Activated CD8-positive, alpha-beta memory T cell treated with anti-CD3 and anti-CD28 coated beads, Interleukin-2, amount 10 ng/mL, durations not matched to agents 7 days and 5 days (primary cell): Measurements from ENCODE around the gene YPEL5. TPM values are rescaled to one million over a fixed set of nuclear protein-coding genes. Genes with fewer than 3 reads are reported as not detected.

Experiments used
- ATAC-seq: fragments of 150-1000 bp; cut with Tn5 transposase; one replicate; pipeline ENCODE4 v1.10.0; 2021; ENCODE audit warnings: moderate library complexity
- CTCF ChIA-PET: fragments of 350-600 bp; sonication (Branson Sonifier 250); formaldehyde crosslinking; loops from one replicate; lab custom pipeline; 2021; ENCODE audit warnings: antibody characterized with exemption; lab: Charles Lee
- DNase-seq: peaks from one replicate; pipeline ENCODE4 v3.0.0-alpha.2; 2020
- H3K27ac Mint-ChIP-seq: one replicate; pipeline ENCODE4 v1.8.0; 2021; ENCODE audit warnings: mild to moderate bottlenecking, mixed read lengths
- H3K27me3 Mint-ChIP-seq: one replicate; pipeline ENCODE4 v1.8.0; 2021; ENCODE audit warnings: mixed read lengths
- H3K36me3 Mint-ChIP-seq: one replicate; pipeline ENCODE4 v1.8.0; 2021; ENCODE audit warnings: mild to moderate bottlenecking, mixed read lengths
- H3K4me1 Mint-ChIP-seq: one replicate; pipeline ENCODE4 v1.8.0; 2021; ENCODE audit warnings: mixed read lengths
- H3K4me3 Mint-ChIP-seq: one replicate; pipeline ENCODE4 v1.8.0; 2021; ENCODE audit warnings: mild to moderate bottlenecking, moderate library complexity, mixed read lengths
- H3K9me3 Mint-ChIP-seq: one replicate; pipeline ENCODE4 v1.8.0; 2022; ENCODE audit warnings: low read depth, mixed read lengths
- total RNA-seq, 2 experiments: library from RNA; stranded (reverse); gene quantifications; one replicate each; pipeline ENCODE4 v1.2.3, GENCODE V29; 2021

Gene YPEL5
- total RNA-seq, 2 experiments from 2014 or later, result 24.2 to 26.5 TPM

GRCh38 chr2:30184035-30184434, 37.2 kb downstream of the YPEL5 start:
- H3K36me3 Mint-ChIP-seq, result no peaks in the 10 kb centered on the region
- ATAC-seq (no peak), DNase-seq (no peak)
- peaks cover 5% of the 10 kb centered on the region for H3K4me1 Mint-ChIP-seq
- CTCF ChIA-PET, result no interaction called here
- no peaks in the 10 kb centered on the region for H3K9me3 Mint-ChIP-seq
- peaks cover 5% of the 10 kb centered on the region for H3K27me3 Mint-ChIP-seq
- no peak overlapping the region for H3K4me3 Mint-ChIP-seq
- H3K27ac Mint-ChIP-seq, result no peak overlapping the region

GRCh38 chr2:30185178-30185577, 38.4 kb downstream of the YPEL5 start:
- no peaks in the 10 kb centered on the region for H3K9me3 Mint-ChIP-seq
- CTCF ChIA-PET, result no interaction called here
- H3K4me1 Mint-ChIP-seq, result peaks cover 5% of the 10 kb centered on the region
- no peak overlapping the region for H3K4me3 Mint-ChIP-seq
- peaks cover 5% of the 10 kb centered on the region for H3K27me3 Mint-ChIP-seq
- ATAC-seq (no peak), DNase-seq (no peak)
- H3K36me3 Mint-ChIP-seq, result no peaks in the 10 kb centered on the region
- no peak overlapping the region for H3K27ac Mint-ChIP-seq

- CTCF ChIA-PET, result interaction anchor here (0.8 to 1.0 kb wide), 2 partner anchors 23 to 523 kb away, joined by 3 to 4 read pairs; no protein-coding TSS in a partner anchor
- no peak for ATAC-seq
- Mint-ChIP-seq H3K27me3 (peaks cover 5% of the 10 kb centered on the region), H3K36me3 (no peaks in the 10 kb centered on the region), H3K27ac (no peak overlapping the region), H3K9me3 (no peaks in the 10 kb centered on the region), H3K4me3 (no peak overlapping the region), H3K4me1 (peaks cover 5% of the 10 kb centered on the region)
- DNase-seq, result no peak
Measured at GRCh38 chr2:30188292-30188691, 41.5 kb downstream of the YPEL5 start.

DNA sequence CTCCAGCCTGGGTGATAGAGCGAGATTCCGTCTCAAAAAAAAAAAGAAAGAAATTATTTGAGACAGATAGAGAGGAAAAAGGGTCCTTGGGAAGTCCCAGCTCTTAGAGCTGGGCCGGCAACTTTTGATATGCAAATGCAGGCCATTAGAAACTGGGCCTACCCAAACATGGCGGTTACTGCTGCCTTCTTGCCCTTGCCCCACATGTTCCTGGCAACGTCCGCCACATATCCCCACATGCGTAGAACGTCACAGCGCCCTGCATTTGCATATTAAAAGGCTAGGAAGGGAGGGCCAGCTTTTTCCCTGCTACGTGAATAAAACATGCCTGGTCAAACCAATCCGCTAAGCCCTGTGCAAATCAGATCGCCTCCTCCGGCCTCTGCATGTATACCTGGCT, 43.8 kb downstream of the YPEL5 start:
- Mint-ChIP-seq H3K27ac (no peak overlapping the region), H3K9me3 (no peaks in the 10 kb centered on the region), H3K4me1 (peaks cover 5% of the 10 kb centered on the region), H3K27me3 (peaks cover 2% of the 10 kb centered on the region), H3K4me3 (no peak overlapping the region), H3K36me3 (no peaks in the 10 kb centered on the region)
- CTCF ChIA-PET, result no interaction called here
- DNase-seq (no peak), ATAC-seq (no peak)

DNA sequence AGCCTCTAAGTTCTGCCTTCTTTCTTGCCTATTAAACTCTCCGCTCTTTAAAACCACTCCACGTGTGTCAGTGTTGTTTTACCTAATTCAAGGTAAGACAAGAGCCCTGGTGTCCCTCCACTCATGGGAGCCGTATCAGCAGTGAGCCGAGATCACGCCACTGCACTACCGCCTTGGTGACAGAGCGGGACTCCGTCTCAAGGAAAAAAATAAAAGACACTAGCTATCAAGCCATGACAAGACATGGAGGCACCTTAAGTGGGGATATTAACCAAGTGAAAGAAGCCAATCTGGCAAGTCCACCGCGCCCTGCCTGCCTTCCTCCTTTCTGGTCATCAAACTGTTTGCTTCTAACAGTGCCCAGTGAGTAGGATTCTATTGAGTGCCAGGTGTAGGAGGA, 44.3 kb downstream of the YPEL5 start:
- CTCF ChIA-PET, result no interaction called here
- no peaks in the 10 kb centered on the region for H3K36me3 Mint-ChIP-seq

DNA sequence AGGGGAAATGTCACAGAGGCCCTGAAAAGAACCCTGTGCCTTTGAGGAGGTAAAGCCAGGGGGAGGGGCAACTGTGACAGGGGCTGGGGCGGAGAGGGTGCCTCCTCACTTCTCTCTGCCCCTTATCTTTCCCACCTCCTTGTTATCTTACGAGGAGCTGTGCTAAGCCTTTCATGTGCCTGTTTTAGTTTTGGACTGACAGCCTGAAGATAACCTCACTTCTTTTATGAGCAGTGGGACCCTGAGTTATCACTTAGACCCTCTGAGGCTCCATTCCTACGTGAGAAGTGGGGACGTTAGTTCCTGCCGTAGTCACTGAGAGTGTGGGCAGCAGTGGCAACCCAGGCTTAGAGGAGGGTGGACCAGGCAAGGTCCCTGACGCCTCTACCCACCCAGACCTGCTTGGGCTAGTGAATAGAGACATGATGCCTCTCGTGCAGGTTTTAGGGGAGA, 45.0 kb downstream of the YPEL5 start:
- DNase-seq, result no peak
- H3K9me3 Mint-ChIP-seq, result no peaks in the 10 kb centered on the region
- no peaks in the 10 kb centered on the region for H3K36me3 Mint-ChIP-seq

More for the DNA sequence above, 44.3 kb downstream of the YPEL5 start:
- H3K27ac Mint-ChIP-seq, result no peak overlapping the region
- H3K27me3 Mint-ChIP-seq, result no peaks in the 10 kb centered on the region
- no peaks in the 10 kb centered on the region for H3K9me3 Mint-ChIP-seq
- ATAC-seq (no peak), DNase-seq (no peak)
- no peak overlapping the region for H3K4me3 Mint-ChIP-seq
- peaks cover 5% of the 10 kb centered on the region for H3K4me1 Mint-ChIP-seq

GRCh38 chr2:30192314-30192713, 45.5 kb downstream of the YPEL5 start:
- CTCF ChIA-PET, result interaction anchor here (1.7 kb wide), 1 partner anchor 519 kb away, joined by 5 read pairs; no protein-coding TSS in a partner anchor
- H3K27ac Mint-ChIP-seq, result no peak overlapping the region

More for the DNA sequence above, 45.0 kb downstream of the YPEL5 start:
- no peak overlapping the region for H3K4me3 Mint-ChIP-seq
- CTCF ChIA-PET, result interaction anchor here (1.7 kb wide), 1 partner anchor 520 kb away, joined by 5 read pairs; no protein-coding TSS in a partner anchor
- no peaks in the 10 kb centered on the region for H3K27me3 Mint-ChIP-seq
- peaks cover 5% of the 10 kb centered on the region for H3K4me1 Mint-ChIP-seq
- ATAC-seq, result no peak
- H3K27ac Mint-ChIP-seq, result no peak overlapping the region

DNA sequence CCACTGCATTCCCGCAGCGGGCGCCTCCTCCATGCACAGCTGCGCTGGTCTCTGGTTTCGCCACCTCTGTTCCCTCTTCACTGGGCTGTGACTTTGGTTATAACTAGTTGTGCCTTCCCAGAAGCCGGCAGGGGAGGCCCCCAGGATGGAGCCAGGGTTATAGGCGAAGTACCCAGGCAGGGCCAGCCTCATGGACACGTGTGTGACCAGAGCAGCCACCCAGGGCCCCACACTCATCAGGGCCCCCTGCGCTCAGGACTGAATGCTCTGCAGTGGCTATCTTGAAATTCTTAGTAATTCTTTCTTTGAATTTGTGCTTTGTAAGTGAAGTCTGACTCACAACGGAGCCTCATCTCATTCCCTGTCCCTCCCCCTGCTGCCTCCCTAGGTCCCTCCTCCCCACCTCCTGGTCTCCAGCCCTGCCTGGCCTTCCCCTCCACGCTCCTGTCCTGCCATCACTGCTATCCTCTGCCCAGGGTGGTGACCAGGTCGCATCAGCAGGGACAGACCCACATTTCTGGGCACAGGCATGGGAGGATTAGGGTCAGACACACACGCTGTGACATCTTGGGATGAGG, 46.4 kb downstream of the YPEL5 start:
- Mint-ChIP-seq H3K4me1 (peaks cover 3% of the 10 kb centered on the region), H3K4me3 (no peak overlapping the region), H3K36me3 (no peaks in the 10 kb centered on the region), H3K27ac (no peak overlapping the region), H3K27me3 (no peaks in the 10 kb centered on the region), H3K9me3 (no peaks in the 10 kb centered on the region)
- no peak for ATAC-seq
- CTCF ChIA-PET, result interaction anchor here (1.7 kb wide), 1 partner anchor 518 kb away, joined by 5 read pairs; no protein-coding TSS in a partner anchor
- no peak for DNase-seq

More at GRCh38 chr2:30192314-30192713, 45.5 kb downstream of the YPEL5 start:
- H3K36me3 Mint-ChIP-seq, result no peaks in the 10 kb centered on the region
- DNase-seq, result no peak
- H3K9me3 Mint-ChIP-seq, result no peaks in the 10 kb centered on the region
- H3K4me3 Mint-ChIP-seq, result no peak overlapping the region
- no peak for ATAC-seq
- H3K27me3 Mint-ChIP-seq, result no peaks in the 10 kb centered on the region
- H3K4me1 Mint-ChIP-seq, result peaks cover 5% of the 10 kb centered on the region

- DNase-seq (no peak), ATAC-seq (no peak)
- H3K36me3 Mint-ChIP-seq, result no peaks in the 10 kb centered on the region
- no peaks in the 10 kb centered on the region for H3K4me1 Mint-ChIP-seq
- no peaks in the 10 kb centered on the region for H3K27me3 Mint-ChIP-seq
- H3K4me3 Mint-ChIP-seq, result no peak overlapping the region
- H3K27ac Mint-ChIP-seq, result no peak overlapping the region
- H3K9me3 Mint-ChIP-seq, result no peaks in the 10 kb centered on the region
- CTCF ChIA-PET, result interaction anchor here (1.3 kb wide), 2 partner anchors 14 to 517 kb away, joined by 4 to 6 read pairs; no protein-coding TSS in a partner anchor
Measured at GRCh38 chr2:30194421-30194820, 47.6 kb downstream of the YPEL5 start.

DNA sequence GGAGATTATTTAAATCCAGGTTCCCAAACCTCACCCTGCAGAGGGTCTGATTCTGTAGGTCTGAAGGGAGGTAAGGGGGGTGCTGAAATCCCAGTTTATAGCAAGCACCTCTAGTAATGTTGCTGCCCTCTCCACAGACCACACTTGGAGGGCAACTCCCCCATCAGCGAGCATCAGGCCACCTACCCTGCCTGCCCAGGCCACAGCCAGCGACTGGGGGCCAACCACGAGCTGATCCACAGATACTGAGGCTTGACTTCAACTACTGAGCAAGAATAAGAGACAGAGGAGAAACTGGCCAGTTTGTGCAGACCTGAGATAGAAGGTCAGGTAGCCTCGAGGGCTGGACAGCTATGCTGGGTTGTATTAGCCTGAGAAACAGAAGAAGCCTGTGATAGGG, 48.2 kb downstream of the YPEL5 start:
- Mint-ChIP-seq H3K4me3 (no peak overlapping the region), H3K4me1 (no peaks in the 10 kb centered on the region), H3K36me3 (no peaks in the 10 kb centered on the region), H3K9me3 (no peaks in the 10 kb centered on the region), H3K27me3 (no peaks in the 10 kb centered on the region), H3K27ac (no peak overlapping the region)
- CTCF ChIA-PET, result interaction anchor here (1.3 kb wide), 1 partner anchor 13 kb away, joined by 4 read pairs; no protein-coding TSS in a partner anchor
- no peak for DNase-seq
- ATAC-seq, result no peak

- Mint-ChIP-seq H3K9me3 (no peaks in the 10 kb centered on the region), H3K36me3 (no peaks in the 10 kb centered on the region), H3K27me3 (peaks cover under 1% of the 10 kb centered on the region), H3K4me1 (no peaks in the 10 kb centered on the region), H3K4me3 (no peak overlapping the region), H3K27ac (no peak overlapping the region)
- CTCF ChIA-PET, result interaction anchor here (1.3 kb wide), 2 partner anchors 11 to 33 kb away, joined by 5 read pairs; no protein-coding TSS in a partner anchor
- DNase-seq (no peak), ATAC-seq (no peak)
Measured at GRCh38 chr2:30197570-30198192, 50.9 kb downstream of the YPEL5 start.

- H3K4me3 Mint-ChIP-seq, result no peak overlapping the region
- ATAC-seq (no peak), DNase-seq (no peak)
Measured at GRCh38 chr2:30201990-30202389, 55.2 kb downstream of the YPEL5 start.

GRCh38 chr2:30203156-30203555, 56.3 kb downstream of the YPEL5 start:
- ATAC-seq (no peak), DNase-seq (no peak)
- peaks cover 5% of the 10 kb centered on the region for H3K27me3 Mint-ChIP-seq
- no peaks in the 10 kb centered on the region for H3K36me3 Mint-ChIP-seq
- H3K27ac Mint-ChIP-seq, result no peak overlapping the region
- H3K9me3 Mint-ChIP-seq, result no peaks in the 10 kb centered on the region
- no peak overlapping the region for H3K4me3 Mint-ChIP-seq
- no peaks in the 10 kb centered on the region for H3K4me1 Mint-ChIP-seq
- CTCF ChIA-PET, result interaction anchor here (1.5 to 2.8 kb wide), 2 partner anchors 504 to 509 kb away, joined by 4 to 23 read pairs; no protein-coding TSS in a partner anchor

More at GRCh38 chr2:30201990-30202389, 55.2 kb downstream of the YPEL5 start:
- Mint-ChIP-seq H3K36me3 (no peaks in the 10 kb centered on the region), H3K9me3 (no peaks in the 10 kb centered on the region), H3K27ac (no peak overlapping the region), H3K4me1 (no peaks in the 10 kb centered on the region), H3K27me3 (peaks cover 5% of the 10 kb centered on the region)
- CTCF ChIA-PET, result interaction anchor here (1.1 kb wide), 1 partner anchor 510 kb away, joined by 5 read pairs; no protein-coding TSS in a partner anchor
